Testis (tissue), 3 donors: ENCODE measurements around the gene UQCRH. TPM values are rescaled to one million over a fixed set of nuclear protein-coding genes. Genes with fewer than 3 reads are reported as not detected.
"Not testable (repeated sequence)": the region's sequence is repeated elsewhere in the genome, so short reads cannot be mapped to it uniquely, and the experiment has no call there.

Source experiments
- DNase-seq: peaks from one replicate; pipeline ENCODE4 v3.0.0-alpha.2; 2019
- H3K27ac ChIP-seq, 2 donors: fragments of 200-600 bp; sonication (generic); one replicate each; pipeline ENCODE4 v1.5.1; 2019
- H3K27me3 ChIP-seq: fragments of 200-600 bp; sonication (generic); one replicate; pipeline ENCODE4 v1.5.1; 2019
- H3K36me3 ChIP-seq: fragments of 200-600 bp; sonication (generic); one replicate; pipeline ENCODE4 v1.5.1; 2017; ENCODE audit warnings: low read depth; ENCODE audit errors: missing control alignments
- H3K4me1 ChIP-seq: fragments of 200-600 bp; sonication (generic); one replicate; pipeline ENCODE4 v1.5.1; 2019
- H3K4me3 ChIP-seq, 2 donors: fragments of 200-600 bp; sonication (generic); one replicate each; pipeline ENCODE4 v1.5.1; 2017 to 2019
- H3K9me3 ChIP-seq: fragments of 200-600 bp; sonication (generic); one replicate; pipeline ENCODE4 v1.5.1; 2017
- CTCF ChIP-seq, 3 experiments: fragments of 450-650 bp in 2 of 3; fragments of 200-600 bp in 1 of 3; sonication (generic) in 1 of 3; IDR thresholded peaks; one replicate each; pipeline ENCODE4 v1.5.1; 2016 to 2019; ENCODE audit warnings: antibody characterized with exemption in 3 of 3, mild to moderate bottlenecking in 2 of 3, moderate library complexity in 1 of 3
- POLR2A ChIP-seq: fragments of 450-650 bp; IDR thresholded peaks from one replicate; pipeline ENCODE4 v1.6.1; 2017; ENCODE audit warnings: antibody characterized with exemption, mild to moderate bottlenecking, moderate library complexity
- WGBS, 2 donors: methylation state at CpG; one replicate each; pipeline ENCODE4 v1.1.5; 2018; 5-methylcytosine and 5-hydroxymethylcytosine counted together
- intact Hi-C: fragments of 100-400 bp; cut with DNase I; formaldehyde crosslinking; loops from one replicate; pipeline ENCODE4 v1.15.1; 2023; ENCODE audit warnings: low total_unique reads
- polyA plus RNA-seq: library from polyadenylated mRNA; stranded (reverse); fragments of 350-450 nt; fragmentation: Illumina TruSeq; extraction: RNeasy Lipid Tissue Mini Kit (QIAGEN cat#74804); gene quantifications from one replicate; pipeline ENCODE4 v1.2.3, GENCODE V29; 2014; ENCODE audit warnings: low read depth, low replicate concordance; ENCODE audit not compliant: insufficient read depth
- total RNA-seq, 2 donors: library from RNA; depleted of rRNA; stranded (reverse); fragments of >200 nt; gene quantifications; one replicate each; pipeline ENCODE4 v1.2.3, GENCODE V29; 2016

Gene UQCRH
- total and polyA plus RNA-seq, 3 donors from 2014 or later: 165 to 259 (median 183) TPM

- Histone ChIP-seq H3K4me3 (no peak overlapping the region), H3K27me3 (no peaks in the 10 kb centered on the region), H3K4me1 (peaks cover 6% of the 10 kb centered on the region), H3K36me3 (no peaks in the 10 kb centered on the region), H3K9me3 (no peaks in the 10 kb centered on the region), H3K27ac (no peak overlapping the region)
- intact Hi-C loops: no loop called here
- no peak for TF ChIP-seq POLR2A
- TF ChIP-seq CTCF (IDR thresholded peaks at IDR 0.05): no peak
- WGBS, 2 donors: 90 to 97% methylated on average over 3 of the region's 3 CpGs
- no peak for DNase-seq
Measured at GRCh38 chr1:46335081-46335480, 31.6 kb downstream of the UQCRH start.

- H3K27me3 ChIP-seq, H3K4me3 ChIP-seq, H3K27ac ChIP-seq, H3K9me3 ChIP-seq, intact Hi-C loops, H3K36me3 ChIP-seq, DNase-seq: not testable (repeated sequence)
- 75 to 87% methylated on average over 13 to 14 of the region's 14 CpGs for WGBS, 2 donors
- H3K4me1 ChIP-seq: peaks cover 16% of the 10 kb centered on the region
Measured at GRCh38 chr1:46337409-46337808, 33.9 kb downstream of the UQCRH start.

- peak; percentile 96 for DNase-seq
- Histone ChIP-seq H3K4me3 (peak within 1 kb of the TSS; percentile 80 to 82), H3K36me3 (no peaks in the 10 kb centered on the region), H3K9me3 (no peaks in the 10 kb centered on the region), H3K4me1 (peaks cover 16% of the 10 kb centered on the region), H3K27me3 (no peaks in the 10 kb centered on the region), H3K27ac (peak within 1 kb of the TSS; percentile 98 to 99)
- WGBS, 2 donors: 0 to 1% methylated on average over 53 of the region's 53 CpGs
- TF ChIP-seq POLR2A: peak; percentile 32
- TF ChIP-seq CTCF (IDR thresholded peaks at IDR 0.05): peak; percentile 56 to 62 (median 58)
- intact Hi-C loops: no loop called here
Measured at GRCh38 chr1:46340404-46341221, 37.1 kb downstream of the UQCRH start, which contains the start of gene NSUN4. NSUN4 (plus strand) TSS chr1:46340807; CDS start chr1:46340827, 20 bp downstream.

- H3K4me3 ChIP-seq: peak overlapping the region; percentile 80 to 82
Measured at GRCh38 chr1:46341222-46342083, 38.0 kb downstream of the UQCRH start.

More at GRCh38 chr1:46341222-46342083, 38.0 kb downstream of the UQCRH start:
- Histone ChIP-seq H3K9me3 (no peaks in the 10 kb centered on the region), H3K27me3 (no peaks in the 10 kb centered on the region), H3K36me3 (no peaks in the 10 kb centered on the region), H3K27ac (peak overlapping the region; percentile 98 to 99), H3K4me1 (peaks cover 16% of the 10 kb centered on the region)
- WGBS, 2 donors: 21 to 25% methylated on average over 29 to 31 of the region's 31 CpGs
- intact Hi-C loops: no loop called here
- peak; percentile 26 for DNase-seq
- no peak for TF ChIP-seq POLR2A
- no peak for TF ChIP-seq CTCF (IDR thresholded peaks at IDR 0.05)
